Thymus (tissue), 11 donors: Measurements from ENCODE around the gene GNAQ. TPM values are rescaled to one million over a fixed set of nuclear protein-coding genes. Genes with fewer than 3 reads are reported as not detected.

Experiments
- DNase-seq, 9 donors: peaks; one replicate each; pipeline ENCODE4 v3.0.0-alpha.2; 2013; ENCODE audit warnings: low spot score in 9 of 9, low read depth in 6 of 9, missing footprints in 1 of 9
- H3K27ac ChIP-seq, 2 donors: one replicate each; pipeline ENCODE4 v1.5.1; 2013; ENCODE audit warnings: control low read depth in 1 of 2, low read depth in 1 of 2, low read length in 1 of 2, mild to moderate bottlenecking in 1 of 2, moderate library complexity in 1 of 2
- H3K27me3 ChIP-seq, 2 donors: one replicate each; pipeline ENCODE4 v1.5.1; 2013; ENCODE audit warnings: low read length in 1 of 2; ENCODE audit not compliant: control insufficient read depth in 2 of 2, insufficient read depth in 1 of 2
- H3K36me3 ChIP-seq, 2 donors: one replicate each; pipeline ENCODE4 v1.5.1; 2013; ENCODE audit warnings: low read length in 1 of 2, mild to moderate bottlenecking in 1 of 2, moderate library complexity in 1 of 2; ENCODE audit not compliant: control insufficient read depth in 2 of 2, insufficient read depth in 2 of 2
- H3K4me1 ChIP-seq, 2 donors: one replicate each; pipeline ENCODE4 v1.5.1; 2013; ENCODE audit warnings: low read length in 2 of 2; ENCODE audit not compliant: control insufficient read depth in 2 of 2, insufficient read depth in 2 of 2
- H3K4me3 ChIP-seq, 2 donors: one replicate each; pipeline ENCODE4 v1.5.1; 2013; ENCODE audit warnings: low read length in 2 of 2, control low read depth in 1 of 2, mild to moderate bottlenecking in 1 of 2
- H3K9me3 ChIP-seq, 2 donors: one replicate each; pipeline ENCODE4 v1.5.1; 2013; ENCODE audit warnings: low read length in 1 of 2, mild to moderate bottlenecking in 1 of 2; ENCODE audit not compliant: control insufficient read depth in 2 of 2, insufficient read depth in 1 of 2
- WGBS: extraction: QIAGEN DNeasy Blood & Tissue Kit; methylation state at CpG from one replicate; pipeline ENCODE4 v1.1.7; 2013; 5-methylcytosine and 5-hydroxymethylcytosine counted together
- polyA plus RNA-seq: library from polyadenylated mRNA; stranded (reverse); fragments of 200-250 nt; gene quantifications from one replicate; pipeline ENCODE4 v1.2.3, GENCODE V29; 2013
- total RNA-seq: library from RNA; stranded (reverse); fragments of 120-200 nt; gene quantifications from one replicate; pipeline ENCODE4 v1.2.4, GENCODE V29; 2013
- donor health status: healthy.

GNAQ gene
- total and polyA plus RNA-seq, 2 donors, result 18.7 to 23.5 TPM

GRCh38 chr9:78000221-78000620, 31.4 kb downstream of the GNAQ start:
- H3K27me3 ChIP-seq, result no peaks in the 10 kb centered on the region
- peaks cover 0 to 5% of the 10 kb centered on the region in 2 donors for H3K4me1 ChIP-seq
- DNase-seq, result no peak
- no peak overlapping the region for H3K4me3 ChIP-seq
- 67% methylated on average over 2 of the region's 2 CpGs for WGBS
- H3K36me3 ChIP-seq, result peaks cover 0 to under 1% of the 10 kb centered on the region in 2 donors
- H3K27ac ChIP-seq, result no peak overlapping the region
- no peaks in the 10 kb centered on the region for H3K9me3 ChIP-seq

GRCh38 chr9:77999231-77999631, 32.4 kb downstream of the GNAQ start:
- Histone ChIP-seq H3K27me3 (no peaks in the 10 kb centered on the region), H3K36me3 (no peaks in the 10 kb centered on the region), H3K4me3 (no peak overlapping the region), H3K27ac (no peak overlapping the region), H3K9me3 (no peaks in the 10 kb centered on the region), H3K4me1 (peaks cover 0 to 5% of the 10 kb centered on the region in 2 donors)
- 78% methylated on average over 2 of the region's 2 CpGs for WGBS
- no peak for DNase-seq

- H3K4me3 ChIP-seq, result no peak overlapping the region
- peaks cover 0 to 5% of the 10 kb centered on the region in 2 donors for H3K4me1 ChIP-seq
- no peak overlapping the region for H3K27ac ChIP-seq
- 86% methylated on average over 16 of the region's 16 CpGs for WGBS
- H3K36me3 ChIP-seq, result no peaks in the 10 kb centered on the region
- H3K9me3 ChIP-seq, result no peaks in the 10 kb centered on the region
- no peaks in the 10 kb centered on the region for H3K27me3 ChIP-seq
- no peak for DNase-seq
Observed at GRCh38 chr9:77997611-77998284, 33.9 kb downstream of the GNAQ start.

GRCh38 chr9:77996696-77997095, 34.9 kb downstream of the GNAQ start:
- 96% methylated on average over 2 of the region's 2 CpGs for WGBS
- Histone ChIP-seq H3K4me1 (no peaks in the 10 kb centered on the region), H3K27me3 (no peaks in the 10 kb centered on the region), H3K36me3 (no peaks in the 10 kb centered on the region), H3K27ac (no peak overlapping the region), H3K4me3 (no peak overlapping the region), H3K9me3 (no peaks in the 10 kb centered on the region)
- DNase-seq, result no peak

- Histone ChIP-seq H3K36me3 (no peaks in the 10 kb centered on the region), H3K27ac (no peak overlapping the region), H3K4me1 (no peaks in the 10 kb centered on the region), H3K4me3 (no peak overlapping the region), H3K9me3 (no peaks in the 10 kb centered on the region), H3K27me3 (no peaks in the 10 kb centered on the region)
- WGBS, result 87% methylated on average over 5 of the region's 5 CpGs
- no peak for DNase-seq
Observed at GRCh38 chr9:77991191-77991590, 40.4 kb downstream of the GNAQ start.

- H3K9me3 ChIP-seq, result no peaks in the 10 kb centered on the region
- H3K27me3 ChIP-seq, result no peaks in the 10 kb centered on the region
- H3K36me3 ChIP-seq, result no peaks in the 10 kb centered on the region
- DNase-seq, result no peak
- H3K27ac ChIP-seq, result no peak overlapping the region
- no peak overlapping the region for H3K4me3 ChIP-seq
- no peaks in the 10 kb centered on the region for H3K4me1 ChIP-seq
Observed at GRCh38 chr9:77989909-77990308, 41.7 kb downstream of the GNAQ start.

- no peaks in the 10 kb centered on the region for H3K9me3 ChIP-seq
- H3K27me3 ChIP-seq, result no peaks in the 10 kb centered on the region
- H3K27ac ChIP-seq, result no peak overlapping the region
- H3K36me3 ChIP-seq, result no peaks in the 10 kb centered on the region
- no peak for DNase-seq
- H3K4me1 ChIP-seq, result no peaks in the 10 kb centered on the region
- WGBS, result 96% methylated on average over 2 of the region's 2 CpGs
- H3K4me3 ChIP-seq, result no peak overlapping the region
Observed at GRCh38 chr9:77989458-77989857, 42.2 kb downstream of the GNAQ start.

GRCh38 chr9:77988630-77989029, 43.0 kb downstream of the GNAQ start:
- 96% methylated on average over 1 of the region's 1 CpG for WGBS

GRCh38 chr9:77987880-77988525, 43.6 kb downstream of the GNAQ start:
- H3K27ac ChIP-seq, result no peak overlapping the region
- DNase-seq, result no peak
- H3K4me3 ChIP-seq, result no peak overlapping the region
- 95% methylated on average over 5 of the region's 5 CpGs for WGBS
- H3K27me3 ChIP-seq, result no peaks in the 10 kb centered on the region
- peaks cover 3 to 6% of the 10 kb centered on the region in 2 donors for H3K4me1 ChIP-seq
- no peaks in the 10 kb centered on the region for H3K9me3 ChIP-seq
- H3K36me3 ChIP-seq, result no peaks in the 10 kb centered on the region

More at GRCh38 chr9:77988630-77989029, 43.0 kb downstream of the GNAQ start:
- no peaks in the 10 kb centered on the region for H3K27me3 ChIP-seq
- no peaks in the 10 kb centered on the region for H3K36me3 ChIP-seq
- H3K4me1 ChIP-seq, result peaks cover 0 to 1% of the 10 kb centered on the region in 2 donors
- H3K27ac ChIP-seq, result no peak overlapping the region
- no peaks in the 10 kb centered on the region for H3K9me3 ChIP-seq
- H3K4me3 ChIP-seq, result no peak overlapping the region
- DNase-seq, result no peak
